GM18526 (cell line): ENCODE measurements around the gene ATAD3A.

ENCODE experiments used
- POLR2A ChIP-seq: IDR thresholded peaks from 3 replicates; pipeline ENCODE4 v1.6.1; 2011; ENCODE audit not compliant: insufficient read length; ENCODE audit errors: extremely low read depth

ATAD3A gene

GRCh38 chr1:1547011-1547410 is 35.0 kb downstream of the ATAD3A start:
- TF ChIP-seq POLR2A: no peak

- no peak for TF ChIP-seq POLR2A
These were observed 35.5 kb downstream of the ATAD3A start for GRCh38 chr1:1547476-1547875.

GRCh38 chr1:1548591-1548990 is 36.6 kb downstream of the ATAD3A start:
- no peak for TF ChIP-seq POLR2A

- no peak for TF ChIP-seq POLR2A
These were observed 38.1 kb downstream of the ATAD3A start for GRCh38 chr1:1550087-1550486.

GRCh38 chr1:1550591-1551432 is 38.9 kb downstream of the ATAD3A start:
- TF ChIP-seq POLR2A: no peak

GRCh38 chr1:1551524-1552262 is 39.7 kb downstream of the ATAD3A start:
- TF ChIP-seq POLR2A: no peak

GRCh38 chr1:1552263-1552639 is 40.3 kb downstream of the ATAD3A start:
- no peak for TF ChIP-seq POLR2A

- TF ChIP-seq POLR2A: no peak
These were observed 42.0 kb downstream of the ATAD3A start for GRCh38 chr1:1553821-1554494.

- TF ChIP-seq POLR2A: no peak
These were observed 42.6 kb downstream of the ATAD3A start for GRCh38 chr1:1554550-1554925.

- no peak for TF ChIP-seq POLR2A
These were observed 43.3 kb downstream of the ATAD3A start for GRCh38 chr1:1554926-1555915.

GRCh38 chr1:1556505-1556904 is 44.5 kb downstream of the ATAD3A start:
- no peak for TF ChIP-seq POLR2A

GRCh38 chr1:1558591-1558990 is 46.6 kb downstream of the ATAD3A start:
- TF ChIP-seq POLR2A: no peak

- no peak for TF ChIP-seq POLR2A
These were observed 47.1 kb downstream of the ATAD3A start for GRCh38 chr1:1559066-1559465.

GRCh38 chr1:1560178-1560577 is 48.2 kb downstream of the ATAD3A start:
- no peak for TF ChIP-seq POLR2A
